ENCODE measurements around the gene WDFY4.

Gene WDFY4

GRCh38 chr10:48907730-48908129, 223.1 kb downstream of the WDFY4 start:
- intact Hi-C loops (cut with DNase I; ENCODE audit: low total_unique reads) = no loop called here
- Histone ChIP-seq H3K4me1 (no peaks in the 10 kb centered on the region), H3K9me3 (no peaks in the 10 kb centered on the region), H3K27ac (no peak overlapping the region), H3K27me3 (no peaks in the 10 kb centered on the region), H3K36me3 (no peaks in the 10 kb centered on the region), H3K4me3 (no peak overlapping the region)
- no peak for TF ChIP-seq CTCF (IDR thresholded peaks at IDR 0.05)
- no peak for DNase-seq

GRCh38 chr10:48910548-48910947, 225.9 kb downstream of the WDFY4 start:
- Histone ChIP-seq H3K27me3 (no peaks in the 10 kb centered on the region), H3K27ac (no peak overlapping the region), H3K9me3 (no peaks in the 10 kb centered on the region), H3K36me3 (no peaks in the 10 kb centered on the region), H3K4me3 (no peak overlapping the region), H3K4me1 (no peaks in the 10 kb centered on the region)
- intact Hi-C loops (cut with DNase I; ENCODE audit: low total_unique reads) = no loop called here
- TF ChIP-seq CTCF (IDR thresholded peaks at IDR 0.05) = no peak
- no peak for DNase-seq

- H3K27ac ChIP-seq = no peak overlapping the region
- no peak for DNase-seq
- H3K4me3 ChIP-seq = no peak overlapping the region
- no peaks in the 10 kb centered on the region for H3K27me3 ChIP-seq
- intact Hi-C loops (cut with DNase I; ENCODE audit: low total_unique reads) = no loop called here
- no peaks in the 10 kb centered on the region for H3K9me3 ChIP-seq
- H3K4me1 ChIP-seq = no peaks in the 10 kb centered on the region
- no peak for TF ChIP-seq CTCF (IDR thresholded peaks at IDR 0.05)
- no peaks in the 10 kb centered on the region for H3K36me3 ChIP-seq
Measured at GRCh38 chr10:48913674-48914073, 229.0 kb downstream of the WDFY4 start.

- Histone ChIP-seq H3K27me3 (no peaks in the 10 kb centered on the region), H3K27ac (no peak overlapping the region), H3K36me3 (no peaks in the 10 kb centered on the region), H3K4me1 (no peaks in the 10 kb centered on the region), H3K9me3 (no peaks in the 10 kb centered on the region), H3K4me3 (no peak overlapping the region)
- no peak for TF ChIP-seq CTCF (IDR thresholded peaks at IDR 0.05)
- DNase-seq = no peak
- intact Hi-C loops (cut with DNase I; ENCODE audit: low total_unique reads) = no loop called here
Measured at GRCh38 chr10:48923748-48924147, 239.1 kb downstream of the WDFY4 start.

- intact Hi-C loops (cut with DNase I; ENCODE audit: low total_unique reads) = no loop called here
- DNase-seq = no peak
- no peak for TF ChIP-seq CTCF (IDR thresholded peaks at IDR 0.05)
- Histone ChIP-seq H3K9me3 (no peaks in the 10 kb centered on the region), H3K27ac (no peak overlapping the region), H3K4me1 (no peaks in the 10 kb centered on the region), H3K27me3 (no peaks in the 10 kb centered on the region), H3K4me3 (no peak overlapping the region), H3K36me3 (no peaks in the 10 kb centered on the region)
Measured at GRCh38 chr10:48924988-48925387, 240.3 kb downstream of the WDFY4 start.

- no peaks in the 10 kb centered on the region for H3K27me3 ChIP-seq
- no peak overlapping the region for H3K27ac ChIP-seq
- no peak overlapping the region for H3K4me3 ChIP-seq
- DNase-seq = no peak
- no peaks in the 10 kb centered on the region for H3K9me3 ChIP-seq
- H3K36me3 ChIP-seq = no peaks in the 10 kb centered on the region
- no peaks in the 10 kb centered on the region for H3K4me1 ChIP-seq
- TF ChIP-seq CTCF (IDR thresholded peaks at IDR 0.05) = no peak
- intact Hi-C loops (cut with DNase I; ENCODE audit: low total_unique reads) = no loop called here
Measured at GRCh38 chr10:48926255-48926654, 241.6 kb downstream of the WDFY4 start.
